Measurements from ENCODE around the gene ACOX1.

DNA sequence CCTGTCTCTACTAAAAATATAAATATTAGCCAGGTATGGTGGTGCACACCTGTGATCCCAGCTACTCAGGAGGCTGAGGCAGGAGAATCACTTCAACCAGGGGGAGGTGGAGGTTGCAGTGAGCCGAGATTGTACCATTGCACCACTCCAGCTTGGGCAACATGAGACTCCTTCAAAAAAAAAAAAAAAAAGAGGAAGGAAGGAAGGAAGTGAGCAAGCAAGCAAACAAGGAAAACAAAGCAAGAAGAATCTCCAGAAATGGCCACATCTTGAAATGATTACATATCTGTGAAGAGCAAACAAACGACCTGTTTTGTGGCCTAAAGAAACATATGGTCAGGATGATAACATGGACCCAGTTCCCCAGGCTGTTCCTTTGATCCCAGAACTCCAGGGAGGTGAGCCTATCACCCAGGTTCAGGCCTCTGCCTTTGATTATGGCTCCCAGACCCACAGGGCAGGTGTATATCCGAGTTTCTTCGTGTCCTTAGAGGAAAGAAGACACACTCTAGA is 8.9 kb downstream of the ACOX1 start:
- TF ChIP-seq CTCF (IDR thresholded peaks at IDR 0.05 in 2 of 3, conservative IDR thresholded peaks at IDR 0.05 in 1 of 3; ENCODE audit: borderline replicate concordance in 1 of 3, insufficient read depth in 1 of 3, low read depth in 2 of 3, low read length in 2 of 3) (no peak), POLR2AphosphoS5 (IDR thresholded peaks at IDR 0.05; ENCODE audit: low read depth, low read length) (no peak), YY1 (IDR thresholded peaks at IDR 0.05; ENCODE audit: extremely low read depth, insufficient replicate concordance, low read depth, low read length) (no peak), EZH2 (IDR thresholded peaks at IDR 0.05) (no peak), RAD21 (IDR thresholded peaks at IDR 0.05; ENCODE audit: low read depth) (no peak), POLR2A (IDR thresholded peaks at IDR 0.05; ENCODE audit: borderline replicate concordance, extremely low read depth, insufficient read depth, insufficient read length) (no peak), SRF (IDR thresholded peaks at IDR 0.05; ENCODE audit: low read depth) (no peak), MAX (IDR thresholded peaks at IDR 0.05) (no peak), SIN3A (IDR thresholded peaks at IDR 0.05; ENCODE audit: low read depth) (no peak), ZNF274 (IDR thresholded peaks at IDR 0.05; ENCODE audit: low read depth, low read length) (no peak), EZH2phosphoT487 (IDR thresholded peaks at IDR 0.05; ENCODE audit: borderline replicate concordance) (no peak), TCF7L2 (IDR thresholded peaks at IDR 0.05; ENCODE audit: borderline replicate concordance, extremely low read depth, insufficient read depth, insufficient read length) (no peak), EGR1 (IDR thresholded peaks at IDR 0.05; ENCODE audit: low read depth) (no peak)

All from HCT116 (cell line).